MG63 (cell line): ENCODE data around the gene BRINP2. TPM values are rescaled to one million over a fixed set of nuclear protein-coding genes. Genes with fewer than 3 reads are reported as not detected.

Source experiments
- DNase-seq: peaks from one replicate; pipeline ENCODE4 v3.0.0-alpha.2; 2020
- H3K27me3 ChIP-seq: fragments of 250-450 bp; sonication (Bioruptor Pico); 2 replicates; pipeline ENCODE4 v1.5.1; 2020; ENCODE audit warnings: mild to moderate bottlenecking, moderate library complexity
- H3K36me3 ChIP-seq: fragments of 250-450 bp; sonication (Bioruptor Pico); 2 replicates; pipeline ENCODE4 v1.5.1; 2020; ENCODE audit warnings: mild to moderate bottlenecking, moderate library complexity
- H3K4me3 ChIP-seq: fragments of 250-450 bp; sonication (Bioruptor Pico); 2 replicates; pipeline ENCODE4 v1.5.1; 2020; ENCODE audit warnings: mild to moderate bottlenecking, moderate library complexity
- H3K9me3 ChIP-seq: fragments of 250-450 bp; sonication (Bioruptor Pico); 2 replicates; pipeline ENCODE4 v1.5.1; 2020; ENCODE audit warnings: mild to moderate bottlenecking, moderate library complexity
- total RNA-seq: library from RNA; depleted of rRNA; stranded (reverse); fragments of >200 nt; shearing (Covaris generic); gene quantifications from 2 replicates; pipeline ENCODE4 v1.2.3, GENCODE V29; 2014; ENCODE audit warnings: low replicate concordance

Gene BRINP2
- total RNA-seq, 1 experiment from 2014 or later: not detected

DNA sequence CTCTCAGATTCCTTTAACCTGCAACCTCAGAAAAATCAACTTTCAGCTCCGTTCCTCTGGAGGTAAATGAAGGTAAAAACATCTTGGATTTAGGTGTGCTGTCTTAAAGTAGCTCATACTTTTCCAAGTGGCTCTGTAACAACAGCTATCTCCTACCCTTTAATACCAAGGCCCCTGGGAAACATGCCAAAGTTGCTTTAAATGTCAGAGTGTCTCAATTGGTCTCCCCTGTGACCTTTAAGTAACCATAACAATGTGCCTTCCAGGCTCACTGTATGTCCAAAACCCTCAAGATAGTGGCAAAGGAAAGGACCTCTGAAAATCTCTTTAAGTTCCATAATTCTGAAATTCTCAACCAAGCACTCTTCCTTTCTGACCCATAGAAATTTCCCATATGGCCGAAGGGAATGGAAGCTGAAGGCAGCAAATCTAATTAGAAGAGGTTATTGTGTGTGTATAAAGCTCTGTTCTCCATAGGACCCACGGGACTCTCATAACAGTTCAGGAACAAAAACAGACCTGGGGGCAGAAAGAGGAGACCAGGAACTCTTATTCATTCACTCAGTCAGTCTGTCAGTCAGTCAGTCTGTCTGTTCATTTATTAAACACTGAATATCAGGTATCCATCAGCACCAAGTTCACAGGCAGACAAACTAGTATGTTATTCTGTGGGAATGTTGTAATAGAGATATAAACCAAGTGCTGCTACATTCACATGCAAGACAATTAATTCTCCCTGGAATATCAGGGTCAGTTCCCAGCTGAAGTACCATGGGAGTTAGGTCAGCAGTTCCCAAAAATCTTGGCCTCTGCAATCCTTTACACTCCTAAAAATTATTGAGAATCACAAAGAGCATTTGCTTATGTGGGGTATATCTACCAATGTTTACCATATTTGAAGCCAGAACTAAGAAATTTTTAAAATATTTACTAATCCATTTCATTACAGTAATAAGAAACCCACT, 25.4 kb upstream of the BRINP2 start:
- no peaks in the 10 kb centered on the region for H3K36me3 ChIP-seq
- H3K9me3 ChIP-seq: no peaks in the 10 kb centered on the region
- no peaks in the 10 kb centered on the region for H3K27me3 ChIP-seq
- DNase-seq: no peak
- no peak overlapping the region for H3K4me3 ChIP-seq

- H3K36me3 ChIP-seq: no peaks in the 10 kb centered on the region
- no peak for DNase-seq
- H3K9me3 ChIP-seq: no peaks in the 10 kb centered on the region
- H3K27me3 ChIP-seq: no peaks in the 10 kb centered on the region
- no peak overlapping the region for H3K4me3 ChIP-seq
These were observed 24.3 kb upstream of the BRINP2 start for GRCh38 chr1:177146499-177146898.

DNA sequence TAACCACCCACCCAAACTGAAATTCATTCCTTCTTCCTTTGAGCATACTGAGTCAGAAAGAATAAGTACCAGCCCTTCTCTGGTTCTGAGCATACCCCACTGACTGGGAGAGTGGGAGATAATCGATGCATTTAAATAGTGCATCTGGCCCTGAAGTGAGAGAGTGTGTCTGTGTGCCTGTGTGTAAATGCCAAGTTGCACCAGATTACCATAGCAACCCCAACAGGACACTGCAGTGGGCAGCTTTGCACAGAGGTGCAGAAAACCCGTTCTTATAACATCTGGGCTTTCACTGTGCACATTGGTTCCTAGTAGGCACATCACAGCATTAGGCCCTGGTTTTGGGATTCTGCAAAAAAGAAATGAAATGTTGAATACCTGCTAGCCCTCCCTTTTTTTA, 8.5 kb upstream of the BRINP2 start:
- no peaks in the 10 kb centered on the region for H3K36me3 ChIP-seq
- H3K4me3 ChIP-seq: no peak overlapping the region
- DNase-seq: no peak
- H3K27me3 ChIP-seq: peaks cover 65% of the 10 kb centered on the region
- no peaks in the 10 kb centered on the region for H3K9me3 ChIP-seq

DNA sequence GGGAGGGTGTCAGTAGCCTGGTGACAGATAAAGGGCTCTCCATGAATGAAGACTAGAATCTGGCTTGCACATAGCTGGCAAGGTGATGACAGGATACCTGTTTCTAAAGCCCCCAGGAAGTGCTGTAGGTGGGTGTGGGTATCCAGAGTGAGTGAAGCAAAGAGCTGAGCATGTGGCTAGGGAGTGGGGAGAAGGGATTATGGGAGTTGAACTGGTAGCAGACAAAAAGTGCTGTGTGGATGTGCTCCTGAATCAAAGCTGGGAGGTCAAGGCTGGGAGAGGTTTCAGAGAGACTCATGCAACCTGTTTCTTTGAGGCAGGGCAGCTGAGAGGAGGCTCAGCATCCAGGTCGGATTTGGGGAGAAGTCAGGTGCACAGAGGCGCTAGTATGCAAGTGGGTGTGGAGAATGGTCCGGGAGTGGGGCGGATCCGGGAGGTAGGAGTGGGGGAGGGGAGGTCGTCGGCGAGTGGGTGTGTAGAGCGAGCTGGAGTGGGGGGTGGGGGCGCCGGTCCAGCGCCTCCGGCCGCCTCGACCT, 6.8 kb upstream of the BRINP2 start:
- Histone ChIP-seq H3K36me3 (no peaks in the 10 kb centered on the region), H3K9me3 (no peaks in the 10 kb centered on the region), H3K27me3 (peaks cover 80% of the 10 kb centered on the region), H3K4me3 (no peak overlapping the region)
- no peak for DNase-seq

GRCh38 chr1:177164380-177165068, 6.2 kb upstream of the BRINP2 start, which contains the start of gene ASTN1:
ASTN1 (minus strand) TSS chr1:177164712; CDS start chr1:177164676, 36 bp downstream.
- Histone ChIP-seq H3K27me3 (peaks cover 86% of the 10 kb centered on the region), H3K9me3 (no peaks in the 10 kb centered on the region), H3K36me3 (no peaks in the 10 kb centered on the region), H3K4me3 (0 out of 2 replicates have a peak within 1 kb of the TSS, but pooled peaks have one; percentile 8)
- DNase-seq: peak; percentile 15

GRCh38 chr1:177165069-177165439, 5.7 kb upstream of the BRINP2 start:
- peaks cover 89% of the 10 kb centered on the region for H3K27me3 ChIP-seq
- DNase-seq: no peak
- no peak overlapping the region for H3K4me3 ChIP-seq
- no peaks in the 10 kb centered on the region for H3K9me3 ChIP-seq
- H3K36me3 ChIP-seq: no peaks in the 10 kb centered on the region

GRCh38 chr1:177171536-177172123, 872 bp downstream of the BRINP2 start:
- DNase-seq: no peak
- Histone ChIP-seq H3K4me3 (no peak overlapping the region), H3K27me3 (peaks cover 63% of the 10 kb centered on the region), H3K36me3 (no peaks in the 10 kb centered on the region), H3K9me3 (no peaks in the 10 kb centered on the region)

GRCh38 chr1:177172272-177172671, 1.5 kb downstream of the BRINP2 start:
- Histone ChIP-seq H3K4me3 (no peak overlapping the region), H3K36me3 (no peaks in the 10 kb centered on the region), H3K27me3 (peaks cover 63% of the 10 kb centered on the region), H3K9me3 (no peaks in the 10 kb centered on the region)
- no peak for DNase-seq

DNA sequence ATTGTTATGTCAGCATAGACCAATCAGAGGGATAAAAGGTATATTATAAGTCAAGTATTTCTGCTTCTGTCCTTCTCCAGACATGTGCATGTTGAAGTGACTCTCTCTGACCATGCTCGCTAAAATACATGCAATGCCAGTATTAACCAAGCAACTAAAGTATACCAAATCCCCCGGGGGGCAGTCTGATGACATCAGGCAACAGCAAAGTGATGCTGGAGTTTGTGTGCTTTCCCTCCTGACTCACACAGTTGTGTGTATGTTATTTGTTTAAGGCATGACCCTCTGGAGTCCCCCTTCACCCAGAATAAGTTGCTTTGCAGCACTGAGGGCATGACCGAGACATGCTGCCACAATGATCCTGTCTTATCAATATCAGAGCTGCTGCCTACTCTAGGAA, 2.1 kb downstream of the BRINP2 start:
- no peak for DNase-seq
- no peak overlapping the region for H3K4me3 ChIP-seq
- no peaks in the 10 kb centered on the region for H3K36me3 ChIP-seq
- H3K9me3 ChIP-seq: no peaks in the 10 kb centered on the region
- peaks cover 61% of the 10 kb centered on the region for H3K27me3 ChIP-seq

- Histone ChIP-seq H3K9me3 (no peaks in the 10 kb centered on the region), H3K27me3 (peaks cover 61% of the 10 kb centered on the region), H3K36me3 (no peaks in the 10 kb centered on the region), H3K4me3 (no peak overlapping the region)
- no peak for DNase-seq
These were observed 3.2 kb downstream of the BRINP2 start for GRCh38 chr1:177173976-177174375.

DNA sequence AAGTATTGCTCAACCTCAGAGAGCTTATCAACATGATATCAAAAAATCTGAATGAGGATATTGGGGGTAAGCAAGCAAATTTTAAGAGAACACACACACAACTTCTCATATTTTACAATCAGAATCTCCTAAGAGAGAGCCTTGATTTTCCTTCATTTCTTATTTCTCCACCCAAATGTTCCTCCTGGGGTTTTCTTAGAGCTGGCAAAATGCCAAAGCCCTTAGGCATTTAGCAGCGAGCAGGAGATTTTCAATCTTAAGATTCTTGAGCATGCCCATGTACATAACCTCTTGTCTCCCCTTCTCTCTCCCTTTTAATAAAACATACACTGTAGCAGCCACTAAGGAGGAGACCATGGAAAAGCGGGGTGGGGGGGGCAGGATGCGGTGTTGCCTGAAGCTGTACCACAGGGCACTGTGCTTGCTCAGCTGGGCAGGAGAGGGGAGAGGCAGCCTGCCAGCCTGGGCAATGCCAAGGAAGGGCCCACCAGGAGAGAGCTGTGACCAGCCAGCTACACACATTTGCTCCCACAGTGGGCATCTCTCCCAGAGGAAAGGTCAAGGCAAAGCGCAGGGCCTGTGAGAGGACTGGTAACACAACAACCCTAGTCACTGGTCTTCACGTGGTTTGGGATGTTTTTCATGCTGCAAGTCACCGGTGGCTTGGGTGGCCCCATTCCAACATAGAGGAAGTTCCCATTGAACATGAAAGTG, 4.3 kb downstream of the BRINP2 start:
- no peak for DNase-seq
- Histone ChIP-seq H3K27me3 (peaks cover 52% of the 10 kb centered on the region), H3K9me3 (no peaks in the 10 kb centered on the region), H3K4me3 (no peak overlapping the region), H3K36me3 (no peaks in the 10 kb centered on the region)

DNA sequence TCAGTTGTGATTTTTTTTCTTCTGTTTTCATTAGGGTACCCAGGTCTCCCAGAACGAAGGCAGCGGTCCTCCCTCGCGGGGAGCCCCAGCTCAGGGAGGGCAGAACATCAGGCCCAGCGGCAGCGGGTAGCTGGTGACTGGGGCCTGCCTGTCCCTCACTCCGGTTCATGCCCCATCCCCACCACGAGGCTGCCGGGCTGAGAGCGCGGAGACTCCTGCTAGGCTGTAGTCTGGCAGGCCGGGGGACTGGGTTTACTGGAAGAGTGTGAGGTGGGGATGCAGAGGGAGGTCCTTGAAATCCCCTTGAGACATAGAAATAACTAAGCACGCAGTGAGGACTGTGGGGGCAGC, 10.5 kb downstream of the BRINP2 start:
- no peaks in the 10 kb centered on the region for H3K9me3 ChIP-seq
- H3K4me3 ChIP-seq: peak overlapping the region; percentile 23
- no peak for DNase-seq
- H3K27me3 ChIP-seq: peaks cover 35% of the 10 kb centered on the region
- no peaks in the 10 kb centered on the region for H3K36me3 ChIP-seq

- Histone ChIP-seq H3K27me3 (peaks cover 33% of the 10 kb centered on the region), H3K36me3 (no peaks in the 10 kb centered on the region), H3K4me3 (peak overlapping the region; percentile 23), H3K9me3 (no peaks in the 10 kb centered on the region)
- DNase-seq: peak; percentile 64
These were observed 11.0 kb downstream of the BRINP2 start for GRCh38 chr1:177181631-177182291.

DNA sequence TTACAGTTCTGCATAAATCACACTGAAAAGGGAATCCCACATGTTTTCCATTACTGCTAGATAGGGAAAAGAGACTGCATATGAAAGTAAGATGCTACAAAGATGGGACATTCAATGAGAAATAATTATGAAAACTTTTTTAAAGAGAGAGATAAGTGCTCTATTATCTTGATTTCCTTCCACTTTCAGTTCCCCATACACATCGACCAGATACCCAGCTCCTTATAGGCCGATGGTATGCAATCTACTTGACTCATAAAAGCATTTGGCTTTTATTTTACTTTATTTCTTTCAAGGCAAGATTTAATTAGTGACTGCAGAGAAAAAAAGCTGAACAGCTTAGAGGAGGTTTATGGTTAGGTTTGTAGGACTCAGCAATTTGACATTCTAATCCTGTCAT, 13.1 kb downstream of the BRINP2 start:
- no peaks in the 10 kb centered on the region for H3K9me3 ChIP-seq
- DNase-seq: no peak
- H3K4me3 ChIP-seq: no peak overlapping the region
- no peaks in the 10 kb centered on the region for H3K36me3 ChIP-seq
- H3K27me3 ChIP-seq: peaks cover 16% of the 10 kb centered on the region

GRCh38 chr1:177185209-177185608, 14.5 kb downstream of the BRINP2 start:
- no peak for DNase-seq
- H3K36me3 ChIP-seq: no peaks in the 10 kb centered on the region
- peaks cover 12% of the 10 kb centered on the region for H3K27me3 ChIP-seq
- no peak overlapping the region for H3K4me3 ChIP-seq
- H3K9me3 ChIP-seq: no peaks in the 10 kb centered on the region

DNA sequence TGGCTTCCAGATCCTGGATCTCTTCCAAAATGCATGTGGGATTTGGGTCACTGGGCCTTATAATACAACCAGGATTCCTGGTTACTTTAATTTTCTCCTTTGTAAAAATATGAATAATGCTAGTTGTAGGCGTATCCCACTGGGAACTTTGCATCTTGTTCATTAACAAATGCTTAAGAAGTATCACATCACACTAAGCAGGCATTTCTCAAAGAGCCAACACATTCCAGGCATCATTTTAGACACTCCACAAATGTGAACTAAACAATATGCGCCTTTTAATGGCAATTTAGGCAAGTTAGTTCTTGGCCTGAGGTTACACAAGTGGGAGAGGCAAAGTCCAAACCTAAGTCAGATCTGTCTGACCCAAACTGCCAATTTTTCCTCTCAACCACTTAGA, 15.9 kb downstream of the BRINP2 start:
- Histone ChIP-seq H3K9me3 (no peaks in the 10 kb centered on the region), H3K36me3 (no peaks in the 10 kb centered on the region), H3K4me3 (no peak overlapping the region)

More for the DNA sequence above, 15.9 kb downstream of the BRINP2 start:
- DNase-seq: no peak
- no peaks in the 10 kb centered on the region; the same call in 1 of the 2 replicates for H3K27me3 ChIP-seq
